Thoracic aorta (tissue), 2 donors: Measurements from ENCODE around the gene ZNF496. TPM values are rescaled to one million over a fixed set of nuclear protein-coding genes. Genes with fewer than 3 reads are reported as not detected.

Experiments
- ATAC-seq: fragments of 150-250 bp; one replicate; pipeline ENCODE4 v1.8.0; 2017; ENCODE audit warnings: low read depth; ENCODE audit not compliant: insufficient number of reproducible peaks, low FRiP score
- DNase-seq: peaks from one replicate; pipeline ENCODE4 v3.0.0-alpha.2; 2020; ENCODE audit warnings: low spot score
- H3K27ac ChIP-seq, 2 donors: fragments of 200-600 bp; sonication (generic); 1 replicate in 1 of 2; 2 replicates in 1 of 2; pipeline ENCODE4 v1.5.1; 2016; ENCODE audit warnings: mild to moderate bottlenecking in 2 of 2, moderate library complexity in 2 of 2
- H3K27me3 ChIP-seq: fragments of 200-600 bp; sonication (generic); replicated peaks from 2 replicates; pipeline ENCODE4 v1.6.0; 2016; ENCODE audit warnings: mild to moderate bottlenecking; ENCODE audit not compliant: insufficient read depth
- H3K36me3 ChIP-seq: fragments of 200-600 bp; sonication (generic); one replicate; pipeline ENCODE4 v1.5.1; 2016
- H3K4me1 ChIP-seq, 2 donors: fragments of 200-600 bp; sonication (generic); 1 replicate in 1 of 2; 2 replicates in 1 of 2; pipeline versions ENCODE4 v1.5.1 to v1.6.0; 2016; ENCODE audit warnings: low read depth in 2 of 2, mild to moderate bottlenecking in 1 of 2; ENCODE audit not compliant: control insufficient read depth in 1 of 2
- H3K4me3 ChIP-seq: fragments of 200-600 bp; sonication (generic); 2 replicates; pipeline ENCODE4 v1.5.1; 2016; ENCODE audit warnings: mild to moderate bottlenecking
- H3K9me3 ChIP-seq: fragments of 200-600 bp; sonication (generic); 2 replicates; pipeline ENCODE4 v1.5.1; 2016
- CTCF ChIP-seq: fragments of 200-600 bp; sonication (generic); IDR thresholded peaks from one replicate; pipeline ENCODE4 v1.5.1; 2019; ENCODE audit warnings: antibody characterized with exemption
- total RNA-seq, 2 donors: library from RNA; depleted of rRNA; stranded (reverse); fragments of >200 nt; gene quantifications; one replicate each; pipeline versions ENCODE4 v1.1.0 to v1.2.3, GENCODE V29; 2016

Gene ZNF496
- total RNA-seq, 2 donors from 2014 or later, result 37.0 to 55.4 TPM

- no peaks in the 10 kb centered on the region for H3K36me3 ChIP-seq
- H3K27ac ChIP-seq, result peak overlapping the region; percentile 2 to 11
- H3K4me3 ChIP-seq, result peak overlapping the region; percentile 46
- ATAC-seq (no peak), DNase-seq (no peak)
- no peaks in the 10 kb centered on the region for H3K27me3 ChIP-seq
- H3K9me3 ChIP-seq, result no peaks in the 10 kb centered on the region
- TF ChIP-seq CTCF, result no peak
- peaks cover 7 to 12% of the 10 kb centered on the region in 2 donors for H3K4me1 ChIP-seq
Observed at GRCh38 chr1:247360991-247361731, 29.5 kb upstream of the ZNF496 start.

GRCh38 chr1:247360116-247360898 is 28.6 kb upstream of the ZNF496 start:
- Histone ChIP-seq H3K9me3 (no peaks in the 10 kb centered on the region), H3K4me1 (peaks cover 7 to 12% of the 10 kb centered on the region in 2 donors), H3K27me3 (no peaks in the 10 kb centered on the region), H3K36me3 (no peaks in the 10 kb centered on the region), H3K27ac (peak overlapping the region in 1 of 2 donors; percentile 2), H3K4me3 (peak overlapping the region; percentile 46)
- TF ChIP-seq CTCF, result no peak
- DNase-seq (no peak), ATAC-seq (no peak)

GRCh38 chr1:247359559-247359958 is 27.9 kb upstream of the ZNF496 start:
- ATAC-seq (no peak), DNase-seq (no peak)
- Histone ChIP-seq H3K27me3 (no peaks in the 10 kb centered on the region), H3K9me3 (no peaks in the 10 kb centered on the region), H3K27ac (no peak overlapping the region), H3K4me1 (peaks cover 7 to 12% of the 10 kb centered on the region in 2 donors), H3K36me3 (no peaks in the 10 kb centered on the region), H3K4me3 (peak overlapping the region; percentile 46)
- TF ChIP-seq CTCF, result no peak

- H3K27ac ChIP-seq, result no peak overlapping the region
- ATAC-seq (no peak), DNase-seq (peak; percentile 12)
- no peak overlapping the region for H3K4me3 ChIP-seq
- no peaks in the 10 kb centered on the region for H3K9me3 ChIP-seq
- H3K36me3 ChIP-seq, result no peaks in the 10 kb centered on the region
- TF ChIP-seq CTCF, result no peak
- H3K4me1 ChIP-seq, result peaks cover 7 to 12% of the 10 kb centered on the region in 2 donors
- H3K27me3 ChIP-seq, result no peaks in the 10 kb centered on the region
Observed at GRCh38 chr1:247358920-247359319, 27.3 kb upstream of the ZNF496 start.

GRCh38 chr1:247357781-247358211 is 26.1 kb upstream of the ZNF496 start:
- Histone ChIP-seq H3K4me3 (no peak overlapping the region), H3K4me1 (peaks cover 7 to 12% of the 10 kb centered on the region in 2 donors), H3K9me3 (no peaks in the 10 kb centered on the region), H3K27me3 (no peaks in the 10 kb centered on the region), H3K27ac (no peak overlapping the region), H3K36me3 (no peaks in the 10 kb centered on the region)
- ATAC-seq, result no peak
- no peak for DNase-seq
- TF ChIP-seq CTCF, result no peak
